HEK293T (cell line): ENCODE results near the gene TIMP2.

Source experiments
- BHLHE40 ChIP-seq: fragments of 450-650 bp; IDR thresholded peaks from 2 replicates; pipeline ENCODE4 v1.6.1; 2016; ENCODE audit warnings: mild to moderate bottlenecking, moderate library complexity, borderline replicate concordance
- FOXA1 ChIP-seq: fragments of 450-650 bp; IDR thresholded peaks from 2 replicates; pipeline ENCODE4 v1.6.1; 2016; ENCODE audit warnings: mild to moderate bottlenecking
- FOXM1 ChIP-seq: fragments of 450-650 bp; IDR thresholded peaks from 2 replicates; pipeline ENCODE4 v1.6.1; 2017; ENCODE audit warnings: mild to moderate bottlenecking, borderline replicate concordance
- HDGF ChIP-seq: fragments of 450-650 bp; IDR thresholded peaks from 2 replicates; pipeline ENCODE4 v1.6.1; 2017; ENCODE audit warnings: antibody characterized with exemption, borderline replicate concordance
- NFRKB ChIP-seq: fragments of 450-650 bp; IDR thresholded peaks from 2 replicates; pipeline ENCODE4 v1.6.1; 2016; ENCODE audit warnings: mild to moderate bottlenecking, moderate library complexity
- SP1 ChIP-seq: fragments of 450-650 bp; IDR thresholded peaks from 2 replicates; pipeline ENCODE4 v1.6.1; 2017

DNA sequence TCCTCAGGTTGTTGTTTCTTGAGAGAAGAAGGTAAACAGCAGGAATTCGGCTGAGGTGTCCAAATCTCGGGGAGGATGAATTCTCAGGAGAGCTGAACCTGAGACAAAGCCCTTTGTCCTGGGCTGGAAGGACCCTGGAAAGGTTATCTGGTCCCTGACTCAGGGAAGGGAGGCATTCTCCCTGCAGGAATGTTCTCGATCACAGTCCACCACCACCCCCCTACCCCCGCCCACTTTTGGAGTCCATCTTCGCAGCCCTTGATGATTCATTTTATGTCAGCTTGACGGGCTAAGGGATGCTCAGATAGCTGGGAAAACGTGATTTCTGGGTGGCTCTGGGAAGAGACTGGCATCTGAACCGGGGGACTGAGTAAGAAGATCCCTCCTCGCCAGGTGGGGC is 20.8 kb downstream of the TIMP2 start:
- no peak for TF ChIP-seq SP1
- TF ChIP-seq BHLHE40 = no peak
- TF ChIP-seq FOXA1 = no peak
- no peak for TF ChIP-seq FOXM1
- no peak for TF ChIP-seq HDGF
- TF ChIP-seq NFRKB = no peak
